SK-N-SH (cell line): ENCODE results near the gene PSTK. TPM values are rescaled to one million over a fixed set of nuclear protein-coding genes. Genes with fewer than 3 reads are reported as not detected.
A peak's percentile ranks its signal among the peaks of the same experiment; 100 is the strongest.

Source experiments
- CTCF ChIA-PET: fragments of 300-600, 350-600 bp; formaldehyde crosslinking; extraction: SDS; loops from one replicate; lab custom pipeline; 2021; lab: Yijun Ruan, JAX
- POLR2A ChIA-PET: fragments of 350-600 bp; sonication (Branson Sonifier 250); formaldehyde crosslinking; extraction: SDS; loops from one replicate; lab custom pipeline; 2020; ENCODE audit warnings: antibody characterized with exemption, inconsistent platforms; lab: Yijun Ruan, JAX
- DNase-seq: peaks from one replicate; pipeline ENCODE4 v3.0.0; 2012
- H2AFZ ChIP-seq: fragments of 200-600 bp; sonication (generic); 2 replicates; pipeline ENCODE4 v1.8.1; 2016; ENCODE audit warnings: antibody characterized with exemption, mild to moderate bottlenecking, low read depth
- H3F3A ChIP-seq: fragments of 200-600 bp; sonication (generic); replicated peaks from 2 replicates; pipeline ENCODE3; 2016; ENCODE audit warnings: antibody characterized with exemption, mild to moderate bottlenecking; ENCODE audit not compliant: insufficient read depth
- H3K27ac ChIP-seq, 2 experiments: fragments of 200-500 bp in 1 of 2; fragments of 200-600 bp in 1 of 2; sonication (Bioruptor generic) in 1 of 2; sonication (generic), shearing (Covaris generic) in 1 of 2; 2 replicates each; pipeline versions ENCODE4 v1.5.1 to v1.6.1; 2014 to 2016; ENCODE audit warnings: low read depth in 2 of 2, inconsistent platforms in 1 of 2, low read length in 1 of 2, mild to moderate bottlenecking in 1 of 2, mixed read lengths in 1 of 2
- H3K27me3 ChIP-seq: fragments of 200-600 bp; sonication (generic), shearing (Covaris generic); 2 replicates; pipeline ENCODE4 v1.6.1; 2016; ENCODE audit warnings: mixed run types; ENCODE audit not compliant: insufficient read depth
- H3K36me3 ChIP-seq, 2 experiments: fragments of 200-500 bp in 1 of 2; fragments of 200-600 bp in 1 of 2; sonication (Bioruptor generic) in 1 of 2; sonication (generic) in 1 of 2; replicated peaks in 1 of 2; 2 replicates each; pipeline versions ENCODE3 to v1.5.1; 2014 to 2016; ENCODE audit warnings: low read length in 1 of 2, mild to moderate bottlenecking in 1 of 2; ENCODE audit not compliant: insufficient read depth in 2 of 2, control insufficient read depth in 1 of 2
- H3K4me1 ChIP-seq, 2 experiments: fragments of 200-500 bp in 1 of 2; fragments of 200-600 bp in 1 of 2; sonication (Bioruptor generic) in 1 of 2; sonication (generic), shearing (Covaris generic) in 1 of 2; 2 replicates each; pipeline versions ENCODE4 v1.5.1 to v1.6.1; 2014 to 2016; ENCODE audit warnings: low read depth in 1 of 2, low read length in 1 of 2, mixed run types in 1 of 2; ENCODE audit not compliant: insufficient read depth in 2 of 2, control insufficient read depth in 1 of 2
- H3K4me2 ChIP-seq: fragments of 200-600 bp; sonication (generic), shearing (Covaris generic); 2 replicates; pipeline ENCODE4 v1.6.1; 2017; ENCODE audit warnings: mixed run types
- H3K4me3 ChIP-seq, 2 experiments: fragments of 200-500 bp in 1 of 2; fragments of 200-600 bp in 1 of 2; sonication (Bioruptor generic) in 1 of 2; sonication (generic), shearing (Covaris generic) in 1 of 2; 2 replicates each; pipeline versions ENCODE4 v1.5.1 to v1.8.1; 2014 to 2016; ENCODE audit warnings: low read depth in 2 of 2, inconsistent platforms in 1 of 2, low read length in 1 of 2, mild to moderate bottlenecking in 1 of 2, mixed read lengths in 1 of 2, moderate library complexity in 1 of 2
- H3K79me2 ChIP-seq: fragments of 200-600 bp; sonication (generic); 2 replicates; pipeline ENCODE4 v1.8.1; 2017; ENCODE audit warnings: mild to moderate bottlenecking; ENCODE audit not compliant: insufficient read depth
- H3K9ac ChIP-seq: fragments of 200-600 bp; sonication (generic); 2 replicates; pipeline ENCODE4 v1.6.1; 2017; ENCODE audit warnings: mixed run types
- H3K9me2 ChIP-seq: fragments of 200-600 bp; sonication (generic); 2 replicates; pipeline ENCODE4 v1.6.1; 2017; ENCODE audit warnings: mixed run types
- H3K9me3 ChIP-seq: fragments of 200-600 bp; sonication (generic); 2 replicates; pipeline ENCODE4 v1.6.1; 2017; ENCODE audit warnings: mixed run types, mild to moderate bottlenecking, moderate library complexity
- H4K20me1 ChIP-seq: fragments of 200-600 bp; sonication (generic); 2 replicates; pipeline ENCODE4 v1.6.1; 2017; ENCODE audit warnings: mild to moderate bottlenecking, mixed run types; ENCODE audit not compliant: insufficient read depth
- CHD2 ChIP-seq: fragments of 150-350 bp; IDR thresholded peaks from 2 replicates; pipeline ENCODE4 v1.6.1; 2018; ENCODE audit warnings: low read length; ENCODE audit not compliant: partially characterized antibody
- EZH2phosphoT487 ChIP-seq: fragments of 200-600 bp; sonication (generic); IDR thresholded peaks from 2 replicates; pipeline ENCODE4 v1.6.1; 2017; ENCODE audit warnings: low read depth, mixed run types, mild to moderate bottlenecking, antibody characterized with exemption, moderate library complexity, borderline replicate concordance
- FOXM1 ChIP-seq: IDR thresholded peaks from 2 replicates; pipeline ENCODE4 v1.4.0; 2012; ENCODE audit warnings: low read depth, mild to moderate bottlenecking
- GATA2 ChIP-seq: sonication (generic); formaldehyde crosslinking; IDR thresholded peaks from 2 replicates; pipeline ENCODE4 v1.5.0; 2020; ENCODE audit warnings: mild to moderate bottlenecking, missing genetic modification reagents
- MAX ChIP-seq: IDR thresholded peaks from 2 replicates; pipeline ENCODE4 v1.4.0; 2012; ENCODE audit warnings: low read depth
- PBX3 ChIP-seq: IDR thresholded peaks from 2 replicates; pipeline ENCODE4; 2012
- RAD21 ChIP-seq: IDR thresholded peaks from 2 replicates; pipeline ENCODE4 v1.6.1; 2012; ENCODE audit warnings: mild to moderate bottlenecking, low read length
- RCOR1 ChIP-seq: fragments of 150-350 bp; IDR thresholded peaks from 2 replicates; pipeline ENCODE4 v1.6.1; 2017; ENCODE audit warnings: antibody characterized with exemption, low read length
- RFX5 ChIP-seq: IDR thresholded peaks from 2 replicates; pipeline ENCODE4 v1.6.1; 2012; ENCODE audit warnings: mild to moderate bottlenecking, improper control_type of control experiment, low read length
- RXRA ChIP-seq: IDR thresholded peaks from 2 replicates; pipeline ENCODE4 v1.4.0; 2012; ENCODE audit warnings: low read depth, mild to moderate bottlenecking, borderline replicate concordance
- SIN3A ChIP-seq: IDR thresholded peaks from 2 replicates; pipeline ENCODE4 v1.6.1; 2012; ENCODE audit warnings: low read depth, mild to moderate bottlenecking, low read length, moderate library complexity, borderline replicate concordance
- TCF12 ChIP-seq: IDR thresholded peaks from 2 replicates; pipeline ENCODE4 v1.4.0; 2012
- TEAD4 ChIP-seq: IDR thresholded peaks from 2 replicates; pipeline ENCODE4 v1.4.0; 2012; ENCODE audit warnings: mild to moderate bottlenecking, borderline replicate concordance; ENCODE audit not compliant: insufficient read depth
- YY1 ChIP-seq: IDR thresholded peaks from 2 replicates; pipeline ENCODE4 v1.4.0; 2012; ENCODE audit warnings: low read depth, mild to moderate bottlenecking
- WGBS: methylation state at CpG from one replicate; pipeline ENCODE4 v1.1.6; 2017; ENCODE audit warnings: low lambda C conversion rate; 5-methylcytosine and 5-hydroxymethylcytosine counted together
- polyA plus RNA-seq, 3 experiments: library from polyadenylated mRNA; depleted of rRNA; stranded (reverse); fragments of >200 nt; gene quantifications; 2 replicates each; pipeline ENCODE4 v1.2.3, GENCODE V29; 2012

PSTK gene
- polyA plus RNA-seq, 1 of the 3 experiments (the other 2 are of a cell fraction) = 8.4 TPM

GRCh38 chr10:122988501-122988900 is 8.3 kb downstream of the PSTK start:
- H3F3A ChIP-seq = peaks cover 11% of the 10 kb centered on the region
- no peaks in the 10 kb centered on the region; a peak in 2 of 4 replicates for H3K4me1 ChIP-seq
- peaks cover 26 to 57% of the 10 kb centered on the region in 2 experiments for H3K36me3 ChIP-seq
- H3K4me3 ChIP-seq = no peak overlapping the region
- H3K79me2 ChIP-seq = no peaks in the 10 kb centered on the region
- TF ChIP-seq EZH2phosphoT487 = no peak
- no peak for TF ChIP-seq MAX
- TF ChIP-seq RFX5 = no peak
- TF ChIP-seq YY1 = no peak
- no peak for TF ChIP-seq CHD2
- TF ChIP-seq RAD21 = no peak
- TF ChIP-seq FOXM1 = no peak
- TF ChIP-seq SIN3A = no peak
- no peak for TF ChIP-seq RCOR1
- no peak for TF ChIP-seq GATA2
- no peak for TF ChIP-seq RXRA
- TF ChIP-seq, all 33 proteins: peak for 0
- POLR2A ChIA-PET = no interaction called here
- Histone ChIP-seq H3K27me3 (no peaks in the 10 kb centered on the region), H4K20me1 (no peaks in the 10 kb centered on the region), H3K27ac (no peak overlapping the region), H3K9me2 (no peaks in the 10 kb centered on the region), H2AFZ (no peak overlapping the region), H3K4me2 (no peak overlapping the region), H3K9me3 (no peaks in the 10 kb centered on the region), H3K9ac (no peak overlapping the region)
- 74% methylated on average over 2 of the region's 2 CpGs for WGBS
- CTCF ChIA-PET = interaction anchor here (2.4 kb wide), 1 partner anchor 8 kb away, joined by 12 read pairs; the partner anchor contains the start of gene PSTK
- no peak for DNase-seq

GRCh38 chr10:122990278-122990677 is 10.1 kb downstream of the PSTK start:
- POLR2A ChIA-PET = no interaction called here
- 46% methylated on average over 5 of the region's 5 CpGs for WGBS

More at GRCh38 chr10:122990278-122990677, 10.1 kb downstream of the PSTK start:
- no peaks in the 10 kb centered on the region for H3K79me2 ChIP-seq
- CTCF ChIA-PET = interaction anchor here (0.6 to 3.0 kb wide), 3 partner anchors 10 to 391 kb away, joined by 3 to 12 read pairs (median 8); partner anchors contain the start of gene PSTK
- H2AFZ ChIP-seq = no peak overlapping the region
- no peaks in the 10 kb centered on the region for H4K20me1 ChIP-seq
- H3K4me2 ChIP-seq = no peak overlapping the region
- H3K4me3 ChIP-seq = no peak overlapping the region
- H3K36me3 ChIP-seq = peaks cover 36 to 65% of the 10 kb centered on the region in 2 experiments
- DNase-seq = no peak
- no peaks in the 10 kb centered on the region for H3K27me3 ChIP-seq
- no peak overlapping the region for H3K9ac ChIP-seq
- H3K9me3 ChIP-seq = no peaks in the 10 kb centered on the region
- H3K27ac ChIP-seq = no peak overlapping the region; a peak in 1 of 4 replicates
- no peaks in the 10 kb centered on the region; a peak in 2 of 4 replicates for H3K4me1 ChIP-seq
- TF ChIP-seq YY1 (no peak), TCF12 (peak; percentile 47; the same call in 1 of the 2 replicates), TEAD4 (no peak), RCOR1 (no peak), PBX3 (peak; percentile 67)
- TF ChIP-seq, all 33 proteins: peak for 2
- H3K9me2 ChIP-seq = no peaks in the 10 kb centered on the region
- H3F3A ChIP-seq = peaks cover 11% of the 10 kb centered on the region
